OCI-LY3 (cell line): Measurements from ENCODE around the gene EPHB2.

Source experiments
- EZH2phosphoT487 ChIP-seq: fragments of 200-600 bp; shearing (Covaris generic); IDR thresholded peaks from 2 replicates; pipeline ENCODE4 v1.6.1; 2018; ENCODE audit warnings: antibody characterized with exemption, mixed run types, low read depth
- TF ChIP-seq, protein P1 (sequence below): fragments of 200-600, 300-600 bp; sonication (generic); IDR thresholded peaks from 2 replicates; pipeline ENCODE4 v1.5.1; 2014; ENCODE audit warnings: antibody characterized with exemption, low read length, low read depth

DNA sequence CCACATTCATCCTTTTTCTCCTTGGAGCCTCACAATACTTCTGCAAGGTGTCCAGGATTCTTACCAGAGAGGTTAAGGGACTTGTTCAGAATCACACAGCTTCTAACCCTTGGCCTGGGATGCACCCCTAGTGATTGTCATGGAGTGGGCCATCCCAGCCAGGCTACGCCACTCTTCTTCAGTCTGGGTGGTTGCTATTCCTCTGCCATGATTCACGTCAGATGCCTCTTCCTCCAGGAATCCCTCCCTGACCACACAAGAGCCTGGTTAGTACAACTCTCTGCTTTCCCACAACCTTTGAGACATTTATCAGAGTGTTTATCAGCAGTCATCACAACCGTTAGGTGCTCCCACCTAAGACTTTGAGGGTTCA is 121.8 kb downstream of the EPHB2 start:
- TF ChIP-seq, protein P1, sequence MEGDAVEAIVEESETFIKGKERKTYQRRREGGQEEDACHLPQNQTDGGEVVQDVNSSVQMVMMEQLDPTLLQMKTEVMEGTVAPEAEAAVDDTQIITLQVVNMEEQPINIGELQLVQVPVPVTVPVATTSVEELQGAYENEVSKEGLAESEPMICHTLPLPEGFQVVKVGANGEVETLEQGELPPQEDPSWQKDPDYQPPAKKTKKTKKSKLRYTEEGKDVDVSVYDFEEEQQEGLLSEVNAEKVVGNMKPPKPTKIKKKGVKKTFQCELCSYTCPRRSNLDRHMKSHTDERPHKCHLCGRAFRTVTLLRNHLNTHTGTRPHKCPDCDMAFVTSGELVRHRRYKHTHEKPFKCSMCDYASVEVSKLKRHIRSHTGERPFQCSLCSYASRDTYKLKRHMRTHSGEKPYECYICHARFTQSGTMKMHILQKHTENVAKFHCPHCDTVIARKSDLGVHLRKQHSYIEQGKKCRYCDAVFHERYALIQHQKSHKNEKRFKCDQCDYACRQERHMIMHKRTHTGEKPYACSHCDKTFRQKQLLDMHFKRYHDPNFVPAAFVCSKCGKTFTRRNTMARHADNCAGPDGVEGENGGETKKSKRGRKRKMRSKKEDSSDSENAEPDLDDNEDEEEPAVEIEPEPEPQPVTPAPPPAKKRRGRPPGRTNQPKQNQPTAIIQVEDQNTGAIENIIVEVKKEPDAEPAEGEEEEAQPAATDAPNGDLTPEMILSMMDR = no peak
- no peak for TF ChIP-seq EZH2phosphoT487
